Mesenchymal stem cell (in vitro differentiated cells and primary cell): ENCODE data around the gene LIMS1.

Experiments
- DNase-seq: peaks from one replicate; pipeline ENCODE4 v3.0.0-alpha.2; 2013
- H2AFZ ChIP-seq: one replicate; pipeline ENCODE4 v1.6.1; 2013; ENCODE audit warnings: low read depth, mild to moderate bottlenecking, control low read depth, inconsistent platforms, low read length, moderate library complexity
- H2AK5ac ChIP-seq: 2 replicates; pipeline ENCODE4 v1.6.1; 2013; ENCODE audit warnings: low read length, moderate library complexity, mild to moderate bottlenecking, inconsistent platforms; ENCODE audit not compliant: severe bottlenecking
- H2BK120ac ChIP-seq: one replicate; pipeline ENCODE4 v1.6.1; 2013; ENCODE audit warnings: low read depth, mild to moderate bottlenecking, inconsistent platforms, low read length, moderate library complexity
- H2BK12ac ChIP-seq, 2 experiments: one replicate each; pipeline ENCODE4 v1.6.1; 2013; ENCODE audit warnings: inconsistent platforms in 2 of 2, low read length in 2 of 2, mild to moderate bottlenecking in 2 of 2, moderate library complexity in 2 of 2, control low read depth in 1 of 2
- H2BK15ac ChIP-seq: one replicate; pipeline ENCODE4 v1.6.1; 2013; ENCODE audit warnings: mild to moderate bottlenecking, low read depth, inconsistent platforms; ENCODE audit not compliant: poor library complexity, severe bottlenecking
- H2BK5ac ChIP-seq: 2 replicates; pipeline ENCODE4 v1.6.1; 2013; ENCODE audit warnings: low read depth, mild to moderate bottlenecking, low read length, control low read depth, inconsistent platforms; ENCODE audit not compliant: poor library complexity, severe bottlenecking
- H3K14ac ChIP-seq, 2 experiments: one replicate each; pipeline ENCODE4 v1.6.1; 2013; ENCODE audit warnings: inconsistent platforms in 2 of 2, low read length in 2 of 2, control low read depth in 1 of 2, mild to moderate bottlenecking in 1 of 2, moderate library complexity in 1 of 2
- H3K18ac ChIP-seq, 2 experiments: one replicate each; pipeline ENCODE4 v1.6.1; 2013; ENCODE audit warnings: inconsistent platforms in 2 of 2, low read length in 2 of 2, control low read depth in 1 of 2, low read depth in 1 of 2, mild to moderate bottlenecking in 1 of 2
- H3K23ac ChIP-seq, 2 experiments: one replicate each; pipeline ENCODE4 v1.6.1; 2013; ENCODE audit warnings: inconsistent platforms in 2 of 2, low read length in 2 of 2, mild to moderate bottlenecking in 2 of 2, moderate library complexity in 2 of 2, control low read depth in 1 of 2
- H3K27ac ChIP-seq: 2 replicates; pipeline ENCODE4 v1.5.1; 2013; ENCODE audit warnings: mild to moderate bottlenecking, moderate library complexity, low read length, control low read depth, inconsistent platforms; ENCODE audit not compliant: poor library complexity, severe bottlenecking
- H3K27me3 ChIP-seq, 2 experiments: 2 replicates each; pipeline versions ENCODE4 v1.6.1 to v1.7.0; 2013; ENCODE audit warnings: low read length in 2 of 2, mild to moderate bottlenecking in 2 of 2, moderate library complexity in 2 of 2, control low read depth in 1 of 2, inconsistent platforms in 1 of 2; ENCODE audit not compliant: control insufficient read depth in 1 of 2, insufficient read depth in 1 of 2
- H3K36me3 ChIP-seq, 2 experiments: 2 replicates each; pipeline versions ENCODE4 v1.6.1 to v1.7.0; 2013; ENCODE audit warnings: low read length in 2 of 2, control low read depth in 1 of 2, inconsistent platforms in 1 of 2, low read depth in 1 of 2, mild to moderate bottlenecking in 1 of 2; ENCODE audit not compliant: insufficient read depth in 2 of 2, control insufficient read depth in 1 of 2
- H3K4ac ChIP-seq, 2 experiments: one replicate each; pipeline ENCODE4 v1.6.1; 2013; ENCODE audit warnings: inconsistent platforms in 2 of 2, low read length in 2 of 2, mild to moderate bottlenecking in 2 of 2, moderate library complexity in 2 of 2, control low read depth in 1 of 2, low read depth in 1 of 2
- H3K4me1 ChIP-seq: 2 replicates; pipeline ENCODE4 v1.6.1; 2013; ENCODE audit warnings: low read depth, low read length, control low read depth; ENCODE audit not compliant: control insufficient read depth, insufficient read depth
- H3K4me2 ChIP-seq: 2 replicates; pipeline ENCODE4 v1.6.1; 2013; ENCODE audit warnings: low read length, mild to moderate bottlenecking, inconsistent platforms; ENCODE audit not compliant: poor library complexity, severe bottlenecking
- H3K4me3 ChIP-seq, 2 experiments: 2 replicates each; pipeline versions ENCODE4 v1.5.1 to v1.7.0; 2013; ENCODE audit warnings: low read length in 2 of 2, mild to moderate bottlenecking in 2 of 2, control low read depth in 1 of 2, low read depth in 1 of 2; ENCODE audit not compliant: insufficient read depth in 1 of 2
- H3K79me1 ChIP-seq: replicated peaks from 2 replicates; pipeline ENCODE4 v1.6.1; 2013; ENCODE audit warnings: mild to moderate bottlenecking, control low read depth, low read length, inconsistent platforms; ENCODE audit not compliant: poor library complexity, severe bottlenecking
- H3K9ac ChIP-seq: 2 replicates; pipeline ENCODE4 v1.7.0; 2013; ENCODE audit warnings: mild to moderate bottlenecking, low read length, moderate library complexity
- H3K9me3 ChIP-seq: 2 replicates; pipeline ENCODE4 v1.7.0; 2013; ENCODE audit warnings: mild to moderate bottlenecking, low read length; ENCODE audit not compliant: control insufficient read depth
- H4K8ac ChIP-seq: one replicate; pipeline ENCODE4 v1.6.1; 2013; ENCODE audit warnings: inconsistent platforms, mild to moderate bottlenecking, low read length, moderate library complexity
- H4K91ac ChIP-seq: one replicate; pipeline ENCODE4 v1.6.1; 2013; ENCODE audit warnings: mild to moderate bottlenecking, low read length, inconsistent platforms
- WGBS: methylation state at CpG from one replicate; pipeline ENCODE4 v1.1.7; 2013; ENCODE audit warnings: mixed read lengths; 5-methylcytosine and 5-hydroxymethylcytosine counted together

The LIMS1 gene

DNA sequence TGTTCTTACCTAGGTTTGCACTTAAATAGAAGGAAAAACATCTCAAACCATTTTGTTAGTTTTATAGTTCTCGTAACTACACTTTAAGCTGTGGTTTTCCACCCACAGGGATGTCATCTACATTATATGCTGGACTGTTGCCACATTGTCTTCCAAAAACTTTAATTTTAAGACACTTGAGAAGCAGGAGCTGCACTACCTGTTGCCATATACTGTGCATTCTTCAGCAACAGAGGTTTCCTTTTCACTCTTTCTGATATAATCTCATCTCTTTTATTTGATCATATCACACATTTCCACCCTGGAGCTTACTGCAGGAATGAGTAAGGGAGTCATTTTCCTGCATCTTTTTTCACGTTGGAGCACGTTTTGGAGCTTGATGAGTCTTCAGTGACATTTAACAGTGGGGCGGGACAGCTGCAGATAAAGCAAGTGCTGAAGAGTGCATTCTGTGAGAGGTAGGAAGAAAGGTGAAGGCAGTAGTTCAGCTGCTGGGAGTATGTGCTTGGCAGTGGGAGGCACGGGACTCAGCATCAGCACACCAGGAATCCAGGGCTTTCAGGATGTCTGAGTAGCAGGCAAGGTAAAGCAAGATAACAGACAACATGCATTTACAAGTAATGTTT is 3.8 kb downstream of the LIMS1 start:
- H3K9ac ChIP-seq: no peak overlapping the region
- 63% methylated on average over 5 of the region's 5 CpGs for WGBS
- DNase-seq: no peak
- H3K36me3 ChIP-seq: peaks cover 4 to 7% of the 10 kb centered on the region in 2 experiments
- peak overlapping the region; percentile 66 for H3K4me2 ChIP-seq
- H3K9me3 ChIP-seq: no peaks in the 10 kb centered on the region
- no peak overlapping the region for H4K91ac ChIP-seq
- no peak overlapping the region for H2BK5ac ChIP-seq
- H3K4me3 ChIP-seq: no peak overlapping the region
- H2BK12ac ChIP-seq: peak overlapping the region in 1 of 2 experiments; percentile 42
- H3K4me1 ChIP-seq: peaks cover 6% of the 10 kb centered on the region
- peak overlapping the region in 1 of 2 experiments; percentile 35 for H3K4ac ChIP-seq
- H3K27me3 ChIP-seq: no peaks in the 10 kb centered on the region
- no peak overlapping the region for H2BK15ac ChIP-seq
- H3K14ac ChIP-seq: peak overlapping the region in 1 of 2 experiments; percentile 93
- H3K18ac ChIP-seq: no peak overlapping the region
- no peaks in the 10 kb centered on the region for H3K79me1 ChIP-seq
- H2AK5ac ChIP-seq: no peak overlapping the region
- peak overlapping the region; percentile 54 for H3K27ac ChIP-seq
- H2BK120ac ChIP-seq: no peak overlapping the region
- H2AFZ ChIP-seq: no peak overlapping the region
- H4K8ac ChIP-seq: peak overlapping the region; percentile 55
- H3K23ac ChIP-seq: peak overlapping the region in 1 of 2 experiments; percentile 65

DNA sequence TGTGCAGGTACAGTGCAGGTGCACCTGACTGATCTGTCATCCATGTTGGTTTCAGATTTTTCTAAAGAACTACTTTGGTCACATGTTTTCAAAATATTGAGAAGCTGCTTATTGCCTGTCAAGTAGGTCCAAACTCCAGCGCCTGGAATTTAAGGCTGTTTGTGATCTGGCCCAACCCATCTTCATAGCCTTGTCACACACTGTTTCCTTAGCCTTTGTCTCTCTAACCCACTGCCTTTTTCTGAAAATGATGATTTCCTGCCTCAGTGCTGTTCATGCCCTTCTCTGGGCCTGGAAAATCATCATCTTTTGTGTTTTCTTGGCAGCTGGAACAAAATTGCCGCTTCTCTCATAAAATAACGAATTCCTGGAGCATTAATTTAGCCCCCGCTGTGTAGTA is 7.2 kb downstream of the LIMS1 start:
- peaks cover 8 to 11% of the 10 kb centered on the region in 2 experiments for H3K36me3 ChIP-seq
- no peaks in the 10 kb centered on the region for H3K9me3 ChIP-seq
- no peaks in the 10 kb centered on the region for H3K27me3 ChIP-seq
- no peak overlapping the region for H3K4me3 ChIP-seq
- peak overlapping the region; percentile 56 for H2AK5ac ChIP-seq
- no peak overlapping the region for H3K14ac ChIP-seq
- no peak overlapping the region for H2AFZ ChIP-seq
- H2BK12ac ChIP-seq: no peak overlapping the region
- no peak overlapping the region for H3K23ac ChIP-seq
- H2BK5ac ChIP-seq: no peak overlapping the region
- peak overlapping the region; percentile 11 for H3K4me2 ChIP-seq
- H3K79me1 ChIP-seq: no peaks in the 10 kb centered on the region
- H4K8ac ChIP-seq: no peak overlapping the region
- H3K4ac ChIP-seq: no peak overlapping the region
- peak overlapping the region; percentile 67 for H3K9ac ChIP-seq
- peaks cover 10% of the 10 kb centered on the region for H3K4me1 ChIP-seq
- H3K18ac ChIP-seq: no peak overlapping the region
- H2BK120ac ChIP-seq: no peak overlapping the region
- H2BK15ac ChIP-seq: no peak overlapping the region
- no peak overlapping the region for H3K27ac ChIP-seq
- over 99% methylated on average over 4 of the region's 4 CpGs for WGBS
- H4K91ac ChIP-seq: no peak overlapping the region
- DNase-seq: no peak

DNA sequence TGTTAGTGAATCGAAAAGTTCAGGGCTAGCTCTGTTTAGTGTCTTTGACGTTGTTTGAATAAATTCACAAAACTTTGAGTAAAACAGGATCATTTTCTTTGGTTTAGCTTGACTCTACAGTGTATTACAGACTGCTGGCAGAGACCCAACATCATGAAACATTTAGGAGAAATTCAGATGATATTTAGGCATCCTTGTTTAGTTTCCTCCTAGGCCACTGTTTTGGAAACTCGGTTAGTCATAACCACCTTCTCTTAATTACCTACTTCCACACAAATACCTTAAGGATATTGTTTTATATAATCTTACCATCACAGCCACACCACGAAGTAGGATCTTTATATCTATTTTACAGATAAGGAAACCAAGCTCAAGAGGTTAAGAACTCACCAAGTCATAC is 7.8 kb downstream of the LIMS1 start:
- no peaks in the 10 kb centered on the region for H3K27me3 ChIP-seq
- H2AK5ac ChIP-seq: no peak overlapping the region
- no peak overlapping the region for H2AFZ ChIP-seq
- no peak overlapping the region for H2BK5ac ChIP-seq
- no peak overlapping the region for H3K18ac ChIP-seq
- H2BK120ac ChIP-seq: no peak overlapping the region
- no peak overlapping the region for H2BK15ac ChIP-seq
- H3K79me1 ChIP-seq: no peaks in the 10 kb centered on the region
- H3K4me2 ChIP-seq: no peak overlapping the region
- no peak overlapping the region for H3K14ac ChIP-seq
- H3K23ac ChIP-seq: no peak overlapping the region
- H3K4me1 ChIP-seq: peaks cover 11% of the 10 kb centered on the region
- no peak overlapping the region for H3K4ac ChIP-seq
- no peaks in the 10 kb centered on the region for H3K9me3 ChIP-seq
- peaks cover 8 to 13% of the 10 kb centered on the region in 2 experiments for H3K36me3 ChIP-seq
- no peak overlapping the region for H2BK12ac ChIP-seq
- H3K9ac ChIP-seq: peak overlapping the region; percentile 67
- no peak overlapping the region for H4K91ac ChIP-seq
- H3K4me3 ChIP-seq: no peak overlapping the region
- no peak overlapping the region for H3K27ac ChIP-seq
- no peak overlapping the region for H4K8ac ChIP-seq
- DNase-seq: no peak
- 82% methylated on average over 4 of the region's 4 CpGs for WGBS

- Histone ChIP-seq H3K27ac (no peak overlapping the region), H3K4ac (no peak overlapping the region), H3K4me3 (no peak overlapping the region), H3K36me3 (peaks cover 5 to 12% of the 10 kb centered on the region in 2 experiments), H3K4me2 (no peak overlapping the region), H2AK5ac (no peak overlapping the region), H2BK5ac (no peak overlapping the region), H3K79me1 (no peaks in the 10 kb centered on the region), H3K23ac (no peak overlapping the region), H3K9ac (no peak overlapping the region), H2BK12ac (no peak overlapping the region), H4K91ac (no peak overlapping the region), H3K9me3 (no peaks in the 10 kb centered on the region), H3K27me3 (no peaks in the 10 kb centered on the region), H2BK120ac (no peak overlapping the region), H4K8ac (no peak overlapping the region), H3K4me1 (peaks cover 13% of the 10 kb centered on the region), H2BK15ac (no peak overlapping the region), H2AFZ (no peak overlapping the region), H3K18ac (no peak overlapping the region), H3K14ac (no peak overlapping the region)
- DNase-seq: no peak
- 95% methylated on average over 4 of the region's 5 CpGs for WGBS
Observed at GRCh38 chr2:108547606-108548005, 13.3 kb downstream of the LIMS1 start.
